Mesenchymal stem cell (in vitro differentiated cells and primary cell): ENCODE results near the gene CD209.

Experiments
- DNase-seq: peaks from one replicate; pipeline ENCODE4 v3.0.0-alpha.2; 2013
- H2AFZ ChIP-seq: one replicate; pipeline ENCODE4 v1.6.1; 2013; ENCODE audit warnings: low read depth, mild to moderate bottlenecking, control low read depth, inconsistent platforms, low read length, moderate library complexity
- H2AK5ac ChIP-seq: 2 replicates; pipeline ENCODE4 v1.6.1; 2013; ENCODE audit warnings: low read length, moderate library complexity, mild to moderate bottlenecking, inconsistent platforms; ENCODE audit not compliant: severe bottlenecking
- H2BK120ac ChIP-seq: one replicate; pipeline ENCODE4 v1.6.1; 2013; ENCODE audit warnings: low read depth, mild to moderate bottlenecking, inconsistent platforms, low read length, moderate library complexity
- H2BK12ac ChIP-seq, 2 experiments: one replicate each; pipeline ENCODE4 v1.6.1; 2013; ENCODE audit warnings: inconsistent platforms in 2 of 2, low read length in 2 of 2, mild to moderate bottlenecking in 2 of 2, moderate library complexity in 2 of 2, control low read depth in 1 of 2
- H2BK15ac ChIP-seq: one replicate; pipeline ENCODE4 v1.6.1; 2013; ENCODE audit warnings: mild to moderate bottlenecking, low read depth, inconsistent platforms; ENCODE audit not compliant: poor library complexity, severe bottlenecking
- H2BK5ac ChIP-seq: 2 replicates; pipeline ENCODE4 v1.6.1; 2013; ENCODE audit warnings: low read depth, mild to moderate bottlenecking, low read length, control low read depth, inconsistent platforms; ENCODE audit not compliant: poor library complexity, severe bottlenecking
- H3K14ac ChIP-seq, 2 experiments: one replicate each; pipeline ENCODE4 v1.6.1; 2013; ENCODE audit warnings: inconsistent platforms in 2 of 2, low read length in 2 of 2, control low read depth in 1 of 2, mild to moderate bottlenecking in 1 of 2, moderate library complexity in 1 of 2
- H3K18ac ChIP-seq, 2 experiments: one replicate each; pipeline ENCODE4 v1.6.1; 2013; ENCODE audit warnings: inconsistent platforms in 2 of 2, low read length in 2 of 2, control low read depth in 1 of 2, low read depth in 1 of 2, mild to moderate bottlenecking in 1 of 2
- H3K23ac ChIP-seq, 2 experiments: one replicate each; pipeline ENCODE4 v1.6.1; 2013; ENCODE audit warnings: inconsistent platforms in 2 of 2, low read length in 2 of 2, mild to moderate bottlenecking in 2 of 2, moderate library complexity in 2 of 2, control low read depth in 1 of 2
- H3K27ac ChIP-seq: 2 replicates; pipeline ENCODE4 v1.5.1; 2013; ENCODE audit warnings: mild to moderate bottlenecking, moderate library complexity, low read length, control low read depth, inconsistent platforms; ENCODE audit not compliant: poor library complexity, severe bottlenecking
- H3K27me3 ChIP-seq, 2 experiments: 2 replicates each; pipeline versions ENCODE4 v1.6.1 to v1.7.0; 2013; ENCODE audit warnings: low read length in 2 of 2, mild to moderate bottlenecking in 2 of 2, moderate library complexity in 2 of 2, control low read depth in 1 of 2, inconsistent platforms in 1 of 2; ENCODE audit not compliant: control insufficient read depth in 1 of 2, insufficient read depth in 1 of 2
- H3K36me3 ChIP-seq, 2 experiments: 2 replicates each; pipeline versions ENCODE4 v1.6.1 to v1.7.0; 2013; ENCODE audit warnings: low read length in 2 of 2, control low read depth in 1 of 2, inconsistent platforms in 1 of 2, low read depth in 1 of 2, mild to moderate bottlenecking in 1 of 2; ENCODE audit not compliant: insufficient read depth in 2 of 2, control insufficient read depth in 1 of 2
- H3K4ac ChIP-seq, 2 experiments: one replicate each; pipeline ENCODE4 v1.6.1; 2013; ENCODE audit warnings: inconsistent platforms in 2 of 2, low read length in 2 of 2, mild to moderate bottlenecking in 2 of 2, moderate library complexity in 2 of 2, control low read depth in 1 of 2, low read depth in 1 of 2
- H3K4me1 ChIP-seq: 2 replicates; pipeline ENCODE4 v1.6.1; 2013; ENCODE audit warnings: low read depth, low read length, control low read depth; ENCODE audit not compliant: control insufficient read depth, insufficient read depth
- H3K4me2 ChIP-seq: 2 replicates; pipeline ENCODE4 v1.6.1; 2013; ENCODE audit warnings: low read length, mild to moderate bottlenecking, inconsistent platforms; ENCODE audit not compliant: poor library complexity, severe bottlenecking
- H3K4me3 ChIP-seq, 2 experiments: 2 replicates each; pipeline versions ENCODE4 v1.5.1 to v1.7.0; 2013; ENCODE audit warnings: low read length in 2 of 2, mild to moderate bottlenecking in 2 of 2, control low read depth in 1 of 2, low read depth in 1 of 2; ENCODE audit not compliant: insufficient read depth in 1 of 2
- H3K79me1 ChIP-seq: replicated peaks from 2 replicates; pipeline ENCODE4 v1.6.1; 2013; ENCODE audit warnings: mild to moderate bottlenecking, control low read depth, low read length, inconsistent platforms; ENCODE audit not compliant: poor library complexity, severe bottlenecking
- H3K9ac ChIP-seq: 2 replicates; pipeline ENCODE4 v1.7.0; 2013; ENCODE audit warnings: mild to moderate bottlenecking, low read length, moderate library complexity
- H3K9me3 ChIP-seq: 2 replicates; pipeline ENCODE4 v1.7.0; 2013; ENCODE audit warnings: mild to moderate bottlenecking, low read length; ENCODE audit not compliant: control insufficient read depth
- H4K8ac ChIP-seq: one replicate; pipeline ENCODE4 v1.6.1; 2013; ENCODE audit warnings: inconsistent platforms, mild to moderate bottlenecking, low read length, moderate library complexity
- H4K91ac ChIP-seq: one replicate; pipeline ENCODE4 v1.6.1; 2013; ENCODE audit warnings: mild to moderate bottlenecking, low read length, inconsistent platforms
- WGBS: methylation state at CpG from one replicate; pipeline ENCODE4 v1.1.7; 2013; ENCODE audit warnings: mixed read lengths; 5-methylcytosine and 5-hydroxymethylcytosine counted together

The CD209 gene

DNA sequence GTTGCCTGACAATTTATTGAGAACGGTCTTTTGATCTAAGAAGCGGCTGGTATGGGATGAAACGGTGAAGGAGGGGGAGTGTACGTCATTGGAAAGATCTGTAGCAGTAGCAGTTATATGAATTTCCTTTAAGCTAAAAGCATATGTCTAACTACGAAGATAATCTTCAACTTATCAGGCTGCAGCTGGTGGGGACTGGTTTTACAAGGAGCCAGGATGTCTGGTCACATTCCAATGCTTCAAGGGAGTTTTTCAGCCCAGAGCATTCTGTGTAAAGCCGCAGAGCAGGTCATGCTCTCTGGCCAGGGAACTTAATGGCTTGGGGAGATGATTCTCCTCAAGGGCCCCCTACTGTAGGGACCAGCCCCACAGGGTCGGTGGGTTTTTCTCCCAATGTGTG is 44.9 kb upstream of the CD209 start:
- Histone ChIP-seq H2AFZ (no peak overlapping the region), H3K4me3 (no peak overlapping the region), H3K27ac (no peak overlapping the region), H3K9me3 (no peaks in the 10 kb centered on the region), H3K79me1 (no peaks in the 10 kb centered on the region), H3K23ac (no peak overlapping the region), H3K36me3 (no peaks in the 10 kb centered on the region), H3K27me3 (peaks cover 26 to 57% of the 10 kb centered on the region in 2 experiments), H2AK5ac (no peak overlapping the region), H3K9ac (no peak overlapping the region), H3K4me1 (peaks cover 4% of the 10 kb centered on the region), H2BK12ac (no peak overlapping the region), H4K91ac (no peak overlapping the region), H3K4me2 (no peak overlapping the region), H2BK15ac (no peak overlapping the region), H2BK5ac (no peak overlapping the region), H3K4ac (no peak overlapping the region), H4K8ac (no peak overlapping the region), H3K18ac (no peak overlapping the region), H3K14ac (no peak overlapping the region), H2BK120ac (no peak overlapping the region)
- WGBS: 62% methylated on average over 4 of the region's 7 CpGs
- peak; percentile 40 for DNase-seq

DNA sequence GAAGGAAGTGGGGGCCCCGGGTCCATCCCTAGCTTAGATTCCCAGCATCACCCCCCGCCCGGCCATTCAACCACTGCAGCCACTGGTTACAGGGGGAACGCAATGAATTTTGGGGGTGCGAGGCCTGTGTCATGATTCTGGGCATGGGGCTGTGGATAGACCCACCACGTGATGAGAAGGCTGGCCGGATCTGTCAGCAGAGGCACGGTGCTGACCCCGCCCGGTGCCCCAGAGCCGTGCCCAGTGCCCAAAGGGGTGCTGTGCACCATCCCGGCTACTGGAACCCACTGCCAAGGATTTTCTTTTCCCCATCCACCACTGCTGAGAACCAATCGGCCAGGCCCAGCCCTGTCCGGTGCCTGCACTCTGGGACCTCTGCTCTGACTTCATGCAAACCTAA is 43.1 kb upstream of the CD209 start:
- no peak overlapping the region for H2BK120ac ChIP-seq
- H3K4me2 ChIP-seq: no peak overlapping the region
- no peak overlapping the region for H4K8ac ChIP-seq
- no peaks in the 10 kb centered on the region for H3K79me1 ChIP-seq
- H3K36me3 ChIP-seq: no peaks in the 10 kb centered on the region
- no peak overlapping the region for H2AFZ ChIP-seq
- no peak overlapping the region for H3K27ac ChIP-seq
- DNase-seq: no peak
- H3K18ac ChIP-seq: no peak overlapping the region
- H2BK12ac ChIP-seq: no peak overlapping the region
- H3K9me3 ChIP-seq: no peaks in the 10 kb centered on the region
- no peak overlapping the region for H3K9ac ChIP-seq
- H3K27me3 ChIP-seq: peaks cover 33 to 53% of the 10 kb centered on the region in 2 experiments
- H3K4me3 ChIP-seq: no peak overlapping the region
- H3K4ac ChIP-seq: no peak overlapping the region
- H4K91ac ChIP-seq: no peak overlapping the region
- H2AK5ac ChIP-seq: no peak overlapping the region
- no peak overlapping the region for H2BK15ac ChIP-seq
- 84% methylated on average over 14 of the region's 14 CpGs for WGBS
- no peak overlapping the region for H3K14ac ChIP-seq
- peaks cover 4% of the 10 kb centered on the region for H3K4me1 ChIP-seq
- H2BK5ac ChIP-seq: no peak overlapping the region
- H3K23ac ChIP-seq: no peak overlapping the region

DNA sequence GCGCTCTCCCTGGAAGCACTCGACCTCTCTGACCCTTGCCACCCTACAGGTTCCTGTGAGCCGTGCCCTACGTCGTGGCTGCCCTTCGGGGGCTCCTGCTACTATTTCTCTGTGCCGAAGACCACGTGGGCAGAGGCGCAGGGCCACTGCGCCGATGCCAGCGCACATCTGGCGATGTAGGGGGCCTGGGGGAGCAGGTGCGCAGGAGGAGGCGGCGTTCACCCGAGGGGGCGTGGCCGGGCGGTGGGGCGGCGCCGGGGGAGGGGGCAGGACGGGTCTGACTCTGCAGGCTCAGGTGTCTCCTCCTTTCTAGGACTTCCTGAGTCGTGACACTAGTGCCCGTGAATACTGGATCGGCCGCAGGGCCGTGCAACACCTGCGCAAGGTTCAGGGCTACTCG is 42.1 kb upstream of the CD209 start:
- Histone ChIP-seq H4K8ac (peak overlapping the region; percentile 72), H3K27ac (no peak overlapping the region), H3K18ac (no peak overlapping the region), H4K91ac (no peak overlapping the region), H3K27me3 (peaks cover 33 to 54% of the 10 kb centered on the region in 2 experiments), H3K14ac (no peak overlapping the region), H3K36me3 (no peaks in the 10 kb centered on the region), H2AFZ (no peak overlapping the region), H3K4me1 (peaks cover 4% of the 10 kb centered on the region), H2BK12ac (no peak overlapping the region), H3K9ac (no peak overlapping the region), H2BK5ac (no peak overlapping the region), H3K9me3 (no peaks in the 10 kb centered on the region), H3K4me3 (no peak overlapping the region), H3K23ac (no peak overlapping the region), H3K4me2 (no peak overlapping the region), H2BK120ac (no peak overlapping the region), H3K79me1 (no peaks in the 10 kb centered on the region), H3K4ac (no peak overlapping the region), H2AK5ac (no peak overlapping the region), H2BK15ac (no peak overlapping the region)
- DNase-seq: no peak
- WGBS: 14% methylated on average over 19 of the region's 31 CpGs

GRCh38 chr19:7788933-7789323 is 41.6 kb upstream of the CD209 start:
- no peak overlapping the region for H3K9ac ChIP-seq
- no peak overlapping the region for H2AK5ac ChIP-seq
- no peak overlapping the region for H3K14ac ChIP-seq
- H2AFZ ChIP-seq: no peak overlapping the region
- no peak overlapping the region for H3K23ac ChIP-seq
- H3K79me1 ChIP-seq: no peaks in the 10 kb centered on the region
- H3K4ac ChIP-seq: no peak overlapping the region
- peaks cover 4% of the 10 kb centered on the region for H3K4me1 ChIP-seq
- H2BK5ac ChIP-seq: no peak overlapping the region
- H3K27ac ChIP-seq: no peak overlapping the region
- 8% methylated on average over 14 of the region's 23 CpGs for WGBS
- H3K9me3 ChIP-seq: no peaks in the 10 kb centered on the region
- peaks cover 36 to 51% of the 10 kb centered on the region in 2 experiments for H3K27me3 ChIP-seq
- no peaks in the 10 kb centered on the region for H3K36me3 ChIP-seq
- H3K4me3 ChIP-seq: no peak overlapping the region
- no peak overlapping the region for H4K91ac ChIP-seq
- H3K18ac ChIP-seq: no peak overlapping the region
- no peak for DNase-seq
- H2BK120ac ChIP-seq: no peak overlapping the region
- H4K8ac ChIP-seq: peak overlapping the region; percentile 72
- no peak overlapping the region for H2BK15ac ChIP-seq
- H3K4me2 ChIP-seq: no peak overlapping the region
- H2BK12ac ChIP-seq: no peak overlapping the region
